ENCODE measurements around the gene RHBDD1.

GRCh38 chr2:226877491-226877890 is 41.6 kb downstream of the RHBDD1 start:
- TF ChIP-seq POLR2A (IDR thresholded peaks at IDR 0.05; ENCODE audit: low read length) (no peak), GATA1 (IDR thresholded peaks at IDR 0.05; ENCODE audit: low read depth, low read length) (no peak)

Data from erythroblast (primary cell).